ENCODE measurements around the gene SLC6A7.

- TF ChIP-seq EP300 (IDR thresholded peaks at IDR 0.05): no peak
- TF ChIP-seq CTCF (IDR thresholded peaks at IDR 0.05): peak in 1 of 4 experiments; percentile 9
Measured at GRCh38 chr5:150153957-150154617, 35.8 kb upstream of the SLC6A7 start.

Data from sigmoid colon (tissue), 4 donors.